Mammary epithelial cell (primary cell): Measurements from ENCODE around the gene UNC79.

Experiments used
- CTCF ChIP-seq, 2 donors: IDR thresholded peaks in 1 of 2; conservative IDR thresholded peaks in 1 of 2; 2 replicates each; pipeline ENCODE4 v1.5.1; 2011 to 2012; ENCODE audit warnings: inconsistent platforms in 2 of 2, low read length in 2 of 2, mild to moderate bottlenecking in 2 of 2, control low read depth in 1 of 2, low read depth in 1 of 2; ENCODE audit not compliant: insufficient read depth in 1 of 2; ENCODE audit errors: extremely low read depth in 1 of 2
- EZH2 ChIP-seq: IDR thresholded peaks from 2 replicates; pipeline ENCODE4 v1.6.1; 2012; ENCODE audit warnings: low read length, inconsistent platforms, borderline replicate concordance

GRCh38 chr14:93734086-93734822, 303.5 kb downstream of the UNC79 start:
- TF ChIP-seq CTCF (conservative IDR thresholded peaks at IDR 0.05 in 1 of 2, IDR thresholded peaks at IDR 0.05 in 1 of 2; ENCODE audit: extremely low read depth in 1 of 2, insufficient read depth in 1 of 2, low read depth in 1 of 2, low read length in 2 of 2), result no peak
- no peak for TF ChIP-seq EZH2
